Hepatic stellate cell (primary cell): Measurements from ENCODE around the gene ACER3.
"Not testable (repeated sequence)": the region's sequence is repeated elsewhere in the genome, so short reads cannot be mapped to it uniquely, and the experiment has no call there.

Source experiments
- DNase-seq: peaks from one replicate; pipeline ENCODE4 v3.0.0; 2011; ENCODE audit warnings: low spot score

ACER3 gene

GRCh38 chr11:76872959-76873827 lies 12.5 kb downstream of the ACER3 start:
- DNase-seq: no peak

DNA sequence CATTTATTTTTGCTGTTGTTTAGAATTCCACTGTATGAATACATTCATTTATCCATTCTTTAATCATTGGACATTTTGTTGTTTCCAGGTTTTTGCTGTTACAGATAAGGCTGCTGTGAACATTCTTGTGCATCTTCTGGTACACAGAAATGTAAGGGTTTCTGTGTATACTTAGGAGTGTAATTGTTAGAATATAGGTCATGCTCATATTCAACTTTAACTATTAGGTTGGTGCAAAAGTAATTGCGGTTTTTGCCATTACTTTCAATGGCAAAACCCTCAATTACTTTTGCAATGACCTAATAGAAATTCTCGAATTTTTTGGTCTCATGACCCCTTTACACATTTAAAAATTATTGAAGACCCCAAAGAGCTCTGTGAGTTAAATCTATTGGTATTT lies 17.3 kb downstream of the ACER3 start:
- DNase-seq: no peak

- DNase-seq: no peak
Measured at GRCh38 chr11:76880314-76880713, 19.6 kb downstream of the ACER3 start.

GRCh38 chr11:76880956-76881355 lies 20.2 kb downstream of the ACER3 start:
- no peak for DNase-seq

GRCh38 chr11:76885390-76886097 lies 24.8 kb downstream of the ACER3 start:
- no peak for DNase-seq

DNA sequence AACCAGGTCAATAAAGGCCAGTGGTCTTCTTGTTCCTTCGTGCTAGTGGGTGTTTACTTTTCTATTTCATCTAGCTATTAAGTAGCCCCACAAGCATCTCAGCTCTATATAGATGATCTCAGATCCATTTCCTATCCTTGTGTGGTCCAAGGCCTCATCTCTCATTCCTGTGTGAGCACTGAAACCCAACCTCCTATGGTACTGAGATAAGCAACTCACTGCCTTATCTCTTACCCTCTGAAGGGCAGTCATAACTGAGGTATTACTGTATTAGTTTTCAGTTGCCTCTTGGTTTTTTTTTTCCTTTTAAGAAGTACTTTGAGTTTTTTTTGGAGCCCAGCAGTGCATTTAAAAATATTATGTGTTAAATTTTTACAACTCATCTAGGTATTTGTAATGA lies 28.3 kb downstream of the ACER3 start:
- DNase-seq: no peak

DNA sequence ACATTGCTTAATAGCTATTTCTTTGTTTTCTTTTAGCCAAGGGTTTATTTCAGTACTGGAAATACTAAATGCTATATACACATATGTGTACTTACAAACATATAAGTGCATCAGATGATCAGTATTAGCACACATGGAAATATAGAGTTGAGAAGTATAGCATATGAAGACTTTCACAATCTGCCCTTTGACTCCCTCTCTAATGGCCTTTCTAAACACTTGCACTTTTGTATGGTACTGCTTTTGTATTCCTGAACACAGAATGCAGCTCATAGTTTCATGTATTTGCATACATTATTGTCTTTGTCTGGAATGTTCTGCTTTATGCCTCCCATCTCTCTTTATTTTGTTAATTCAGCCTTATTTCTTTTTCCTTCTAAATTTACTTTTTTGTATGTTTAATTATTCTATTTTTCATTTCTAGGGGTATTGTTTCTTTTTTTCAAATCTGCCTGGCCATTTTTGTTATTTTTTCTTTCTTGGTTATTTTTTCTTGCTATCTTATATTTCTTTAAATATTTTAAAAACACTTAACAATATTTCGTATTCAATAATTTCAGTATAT lies 28.8 kb downstream of the ACER3 start:
- no peak for DNase-seq

GRCh38 chr11:76890329-76890728 lies 29.6 kb downstream of the ACER3 start:
- no peak for DNase-seq

DNA sequence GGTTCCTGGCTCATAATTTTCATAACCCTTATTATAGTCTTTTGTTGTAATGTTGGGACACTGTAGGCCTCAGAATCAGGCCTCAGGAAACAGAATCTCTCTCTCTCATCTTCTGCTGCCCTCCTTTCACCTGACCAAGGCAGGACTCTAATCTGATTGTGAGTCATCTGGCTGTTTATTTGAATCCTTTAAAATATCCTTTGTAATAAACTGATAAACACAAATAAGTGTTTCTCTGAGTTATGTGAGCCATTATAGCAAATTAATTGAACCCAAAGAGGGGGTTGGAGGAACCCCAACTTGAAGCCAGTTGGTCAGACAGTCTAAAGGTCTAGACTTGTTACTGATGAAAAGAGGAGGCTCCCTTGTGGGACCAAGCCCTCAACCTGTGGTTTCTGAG lies 30.6 kb downstream of the ACER3 start:
- DNase-seq: no peak

DNA sequence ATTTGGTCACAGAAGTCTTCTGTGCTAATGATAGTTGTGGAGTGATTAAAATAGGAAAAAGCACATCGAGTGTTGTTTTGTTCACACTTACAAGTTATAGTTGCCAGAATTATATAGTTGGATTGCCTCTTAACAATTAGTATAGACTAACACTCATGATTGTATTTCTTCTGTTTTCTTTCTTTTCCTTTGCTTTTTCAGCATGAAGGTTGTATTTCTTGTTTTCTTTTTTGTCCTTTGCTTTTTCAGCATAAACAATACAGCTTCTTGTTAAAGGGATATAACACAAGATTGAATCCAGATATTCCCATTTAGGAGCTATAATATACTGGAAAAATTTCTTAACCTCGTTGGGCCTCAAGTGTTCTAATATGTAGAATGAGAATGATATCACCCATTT lies 31.1 kb downstream of the ACER3 start:
- DNase-seq: no peak

- DNase-seq: no peak
Measured at GRCh38 chr11:76892306-76892705, 31.6 kb downstream of the ACER3 start.

- DNase-seq: no peak
Measured at GRCh38 chr11:76897233-76897632, 36.5 kb downstream of the ACER3 start.

DNA sequence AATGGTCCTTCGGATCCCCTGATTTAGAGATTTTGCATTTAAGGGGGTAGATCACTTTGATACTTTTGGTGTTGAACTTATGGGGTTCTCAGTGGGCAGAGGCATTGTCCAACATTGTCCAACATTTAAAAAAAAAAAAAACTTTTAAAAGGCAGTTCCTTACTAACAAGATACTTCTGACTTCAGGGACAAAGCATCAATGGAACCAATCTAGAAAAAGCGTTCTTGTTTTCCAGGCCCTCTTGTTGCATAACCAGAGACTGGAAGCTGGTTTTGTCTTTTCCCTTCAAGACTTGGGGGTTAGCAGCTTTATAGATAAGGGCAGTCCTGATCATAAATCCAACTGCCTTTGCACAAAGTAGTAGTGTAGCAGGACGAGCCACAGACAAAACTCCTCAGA lies 40.4 kb downstream of the ACER3 start:
- no peak for DNase-seq

- not testable (repeated sequence) for DNase-seq
Measured at GRCh38 chr11:76901622-76902021, 40.9 kb downstream of the ACER3 start.

GRCh38 chr11:76902121-76903014 lies 41.6 kb downstream of the ACER3 start:
- no peak for DNase-seq

DNA sequence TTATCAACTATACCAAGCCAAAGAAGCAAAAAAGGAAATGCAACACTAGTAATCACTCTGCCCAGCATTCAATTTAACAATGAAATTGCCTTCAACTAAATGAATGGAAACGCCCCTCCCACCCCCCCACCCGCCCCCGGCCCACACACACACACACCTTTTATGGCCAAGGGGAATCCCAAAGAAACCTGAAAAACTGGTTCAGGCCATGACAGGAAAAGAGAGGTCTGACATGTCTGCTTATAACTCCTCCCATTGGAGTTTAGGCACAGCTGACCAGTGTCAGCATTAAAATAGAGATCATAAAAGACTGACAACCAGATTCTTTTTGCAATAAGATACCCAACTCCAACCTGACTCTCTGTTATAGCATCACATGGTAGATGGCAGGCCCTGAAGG lies 42.6 kb downstream of the ACER3 start:
- no peak for DNase-seq

DNA sequence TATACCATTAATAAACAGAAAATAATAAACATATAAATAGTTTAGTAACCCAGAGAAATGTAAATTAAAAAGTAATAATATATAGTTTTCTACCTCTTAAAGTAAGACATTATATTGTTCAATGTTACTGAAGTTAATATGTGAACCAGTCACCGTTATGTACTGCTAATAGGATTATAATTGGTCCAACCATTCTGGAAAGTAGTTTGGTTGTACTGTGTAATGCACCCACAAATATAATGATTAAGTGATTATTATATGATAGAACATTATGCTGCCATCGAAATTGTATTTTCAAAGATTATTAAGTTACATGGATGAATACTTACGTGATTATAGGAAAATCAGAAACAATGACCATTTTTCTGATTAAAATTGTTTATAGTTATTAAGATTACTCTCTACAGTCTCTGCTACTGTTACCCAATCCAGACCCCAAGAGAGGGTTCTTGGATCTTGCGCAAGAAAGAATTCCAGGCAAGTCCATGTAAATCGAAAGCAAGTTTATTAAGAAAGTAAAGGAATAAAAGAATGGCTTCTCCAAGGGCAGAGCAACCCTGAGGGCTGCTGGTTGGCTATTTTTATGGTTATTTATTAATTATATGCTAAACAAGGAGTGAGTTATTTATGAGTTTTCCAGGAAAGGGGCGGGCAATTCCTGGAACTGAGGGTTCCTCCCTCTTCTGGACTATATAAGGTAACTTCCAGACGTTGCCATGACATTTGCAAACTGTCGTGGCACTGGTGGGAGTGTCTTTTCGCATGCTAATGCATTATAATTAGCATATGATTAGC lies 50.1 kb downstream of the ACER3 start:
- DNase-seq: no peak

DNA sequence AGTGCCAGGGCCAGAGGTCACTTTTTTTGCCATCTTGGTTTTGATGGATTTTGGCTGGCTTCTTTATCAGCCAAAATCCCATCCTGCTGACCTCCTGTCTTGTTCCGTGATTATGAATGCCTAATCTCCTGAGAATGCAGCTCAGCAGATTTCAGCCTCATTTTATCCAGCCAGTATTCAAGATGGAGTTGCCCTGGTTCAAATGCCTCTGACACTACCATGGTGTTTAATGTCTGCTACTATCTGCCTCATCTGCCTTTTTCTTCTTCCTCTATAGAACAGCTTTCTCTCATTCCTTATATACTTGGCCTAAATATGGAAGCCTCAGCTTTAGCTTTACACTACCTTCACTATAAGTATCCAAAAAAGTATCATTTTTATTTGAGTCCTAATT lies 50.7 kb downstream of the ACER3 start:
- no peak for DNase-seq

GRCh38 chr11:76916712-76917111 lies 56.0 kb downstream of the ACER3 start:
- no peak for DNase-seq

DNA sequence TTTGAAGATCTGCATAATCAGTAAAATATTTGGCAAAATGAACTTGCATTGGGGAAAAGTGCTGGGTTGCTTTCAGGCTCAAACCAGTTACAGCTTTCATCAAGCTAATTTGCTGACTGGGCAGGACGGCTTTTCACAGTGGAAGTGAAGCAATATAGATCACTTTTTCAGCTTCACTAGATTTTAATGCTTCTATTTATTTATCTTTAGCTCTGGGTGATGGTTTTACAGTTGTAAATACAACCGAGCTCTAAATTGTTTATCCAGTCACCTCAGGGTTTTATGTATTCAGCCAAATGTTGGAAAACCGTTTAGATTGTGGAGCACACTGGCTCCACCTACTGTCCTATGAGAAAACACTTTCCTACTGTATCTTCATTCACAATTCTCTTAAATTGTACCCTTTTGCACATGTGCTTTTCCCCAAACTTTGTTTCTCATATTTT lies 58.2 kb downstream of the ACER3 start:
- no peak for DNase-seq

- no peak for DNase-seq
Measured at GRCh38 chr11:76919467-76919866, 58.7 kb downstream of the ACER3 start.
